GM20431 (cell line): ENCODE results near the gene ROBO1.
"Not testable (repeated sequence)": the region's sequence is repeated elsewhere in the genome, so short reads cannot be mapped to it uniquely, and the experiment has no call there.

ENCODE experiments used
- in situ Hi-C: fragments of 300-500 bp; cut with MseI, MboI; formaldehyde crosslinking; loops from one replicate; pipeline ENCODE4 v1.15.0; 2020; ENCODE audit warnings: low sequenced_read_pairs; ENCODE audit not compliant: unreplicated experiment

The ROBO1 gene

GRCh38 chr3:78908236-78908635 is 859.6 kb downstream of the ROBO1 start:
- in situ Hi-C loops: no loop called here

GRCh38 chr3:78907367-78907766 is 860.4 kb downstream of the ROBO1 start:
- in situ Hi-C loops: no loop called here

- in situ Hi-C loops: no loop called here
These were observed 860.9 kb downstream of the ROBO1 start for GRCh38 chr3:78906930-78907329.

- in situ Hi-C loops: no loop called here
These were observed 861.6 kb downstream of the ROBO1 start for GRCh38 chr3:78906245-78906644.

- in situ Hi-C loops: no loop called here
These were observed 862.1 kb downstream of the ROBO1 start for GRCh38 chr3:78905700-78906099.

- in situ Hi-C loops: no loop called here
These were observed 866.3 kb downstream of the ROBO1 start for GRCh38 chr3:78901544-78901943.

- in situ Hi-C loops: no loop called here
These were observed 866.9 kb downstream of the ROBO1 start for GRCh38 chr3:78900880-78901279.

- in situ Hi-C loops: no loop called here
These were observed 867.4 kb downstream of the ROBO1 start for GRCh38 chr3:78900426-78900825.

GRCh38 chr3:78895528-78895927 is 872.3 kb downstream of the ROBO1 start:
- in situ Hi-C loops: no loop called here

GRCh38 chr3:78894787-78895186 is 873.0 kb downstream of the ROBO1 start:
- in situ Hi-C loops: no loop called here

GRCh38 chr3:78893161-78893560 is 874.6 kb downstream of the ROBO1 start:
- in situ Hi-C loops: no loop called here

GRCh38 chr3:78889348-78889747 is 878.5 kb downstream of the ROBO1 start:
- in situ Hi-C loops: no loop called here

- in situ Hi-C loops: no loop called here
These were observed 879.2 kb downstream of the ROBO1 start for GRCh38 chr3:78888635-78889034.

GRCh38 chr3:78887547-78888011 is 880.2 kb downstream of the ROBO1 start:
- in situ Hi-C loops: no loop called here

- in situ Hi-C loops: no loop called here
These were observed 880.8 kb downstream of the ROBO1 start for GRCh38 chr3:78887029-78887428.

- in situ Hi-C loops: not testable (repeated sequence)
These were observed 883.2 kb downstream of the ROBO1 start for GRCh38 chr3:78884567-78884966.

- in situ Hi-C loops: no loop called here
These were observed 885.5 kb downstream of the ROBO1 start for GRCh38 chr3:78882251-78882650.

- in situ Hi-C loops: no loop called here
These were observed 886.3 kb downstream of the ROBO1 start for GRCh38 chr3:78881501-78881900.

GRCh38 chr3:78880603-78881461 is 887.0 kb downstream of the ROBO1 start:
- in situ Hi-C loops: no loop called here

GRCh38 chr3:78879295-78879860 is 888.4 kb downstream of the ROBO1 start:
- in situ Hi-C loops: no loop called here

- in situ Hi-C loops: no loop called here
These were observed 889.0 kb downstream of the ROBO1 start for GRCh38 chr3:78878789-78879188.

GRCh38 chr3:78878011-78878410 is 889.8 kb downstream of the ROBO1 start:
- in situ Hi-C loops: no loop called here
